GOT3 (cell line): ENCODE measurements around the gene TANC1.

ENCODE experiments used
- DNase-seq: peaks from one replicate; lab custom pipeline; 2025; ENCODE audit warnings: mixed read lengths; lab: John Stamatoyannopoulos, UW

The TANC1 gene

GRCh38 chr2:159118115-159118858 lies 149.8 kb downstream of the TANC1 start:
- DNase-seq, result peak; percentile 8

GRCh38 chr2:159118859-159119500 lies 150.5 kb downstream of the TANC1 start:
- DNase-seq, result no peak

GRCh38 chr2:159119652-159120257 lies 151.3 kb downstream of the TANC1 start:
- DNase-seq, result no peak

GRCh38 chr2:159123786-159124185 lies 155.3 kb downstream of the TANC1 start:
- DNase-seq, result no peak

GRCh38 chr2:159124441-159124911 lies 156.0 kb downstream of the TANC1 start:
- DNase-seq, result no peak

GRCh38 chr2:159124931-159125467 lies 156.6 kb downstream of the TANC1 start:
- no peak for DNase-seq

GRCh38 chr2:159125858-159126257 lies 157.4 kb downstream of the TANC1 start:
- DNase-seq, result no peak

- no peak for DNase-seq
Measured at GRCh38 chr2:159126432-159127022, 158.1 kb downstream of the TANC1 start.

GRCh38 chr2:159128191-159128590 lies 159.8 kb downstream of the TANC1 start:
- DNase-seq, result no peak

- no peak for DNase-seq
Measured at GRCh38 chr2:159129269-159129668, 160.8 kb downstream of the TANC1 start.

- DNase-seq, result no peak
Measured at GRCh38 chr2:159129824-159130223, 161.4 kb downstream of the TANC1 start.

- no peak for DNase-seq
Measured at GRCh38 chr2:159130302-159130701, 161.9 kb downstream of the TANC1 start.

- DNase-seq, result no peak
Measured at GRCh38 chr2:159131267-159131913, 162.9 kb downstream of the TANC1 start.

- no peak for DNase-seq
Measured at GRCh38 chr2:159131914-159132281, 163.5 kb downstream of the TANC1 start.

- DNase-seq, result no peak
Measured at GRCh38 chr2:159133797-159134196, 165.4 kb downstream of the TANC1 start.

GRCh38 chr2:159134979-159135378 lies 166.5 kb downstream of the TANC1 start:
- no peak for DNase-seq

GRCh38 chr2:159136391-159136790 lies 168.0 kb downstream of the TANC1 start:
- DNase-seq, result no peak

- no peak for DNase-seq
Measured at GRCh38 chr2:159137511-159138241, 169.2 kb downstream of the TANC1 start.

- DNase-seq, result no peak
Measured at GRCh38 chr2:159138642-159139182, 170.3 kb downstream of the TANC1 start.

- DNase-seq, result no peak
Measured at GRCh38 chr2:159139216-159139933, 170.9 kb downstream of the TANC1 start.
